CD4-positive, alpha-beta memory T cell (primary cell): ENCODE measurements around the gene NPHP4. TPM values are rescaled to one million over a fixed set of nuclear protein-coding genes. Genes with fewer than 3 reads are reported as not detected.

Experiments
- CTCF ChIA-PET: fragments of 350-600 bp; sonication (Branson Sonifier 250); formaldehyde crosslinking; loops from one replicate; lab custom pipeline; 2021; ENCODE audit warnings: inconsistent platforms; ENCODE audit not compliant: partially characterized antibody; lab: Charles Lee
- POLR2A ChIA-PET: fragments of 350-600 bp; sonication (Branson Sonifier 250); formaldehyde crosslinking; loops from one replicate; lab custom pipeline; 2021; ENCODE audit not compliant: partially characterized antibody; lab: Charles Lee
- DNase-seq, 5 donors: peaks; one replicate each; pipeline versions ENCODE4 v3.0.0 to v3.0.0-alpha.2; 2020 to 2022; ENCODE audit warnings: mixed read lengths in 1 of 5
- H3K27ac ChIP-seq: one replicate; pipeline ENCODE4 v1.7.0; 2013; ENCODE audit warnings: low read depth, low read length
- H3K27me3 ChIP-seq: 2 replicates; pipeline ENCODE4 v1.7.0; 2013; ENCODE audit warnings: mild to moderate bottlenecking, low read length, moderate library complexity; ENCODE audit not compliant: insufficient read depth
- H3K36me3 ChIP-seq: 2 replicates; pipeline ENCODE4 v1.7.0; 2013; ENCODE audit warnings: mild to moderate bottlenecking, low read length, moderate library complexity; ENCODE audit not compliant: insufficient read depth
- H3K4me1 ChIP-seq: 2 replicates; pipeline ENCODE4 v1.7.0; 2013; ENCODE audit warnings: mild to moderate bottlenecking, low read length, moderate library complexity; ENCODE audit not compliant: insufficient read depth
- H3K4me3 ChIP-seq, 2 donors: one replicate each; pipeline ENCODE4 v1.7.0; 2013; ENCODE audit warnings: low read length in 2 of 2, mild to moderate bottlenecking in 1 of 2
- H3K9me3 ChIP-seq, 2 donors: one replicate each; pipeline ENCODE4 v1.7.0; 2013; ENCODE audit warnings: low read length in 2 of 2, control low read depth in 1 of 2; ENCODE audit not compliant: control insufficient read depth in 1 of 2
- H3K27ac Mint-ChIP-seq, 7 donors: one replicate each; pipeline ENCODE4 v1.8.0; 2020 to 2021; ENCODE audit warnings: mixed read lengths in 7 of 7, mild to moderate bottlenecking in 6 of 7, inconsistent platforms in 3 of 7, moderate library complexity in 3 of 7
- H3K27me3 Mint-ChIP-seq, 2 donors: one replicate each; pipeline ENCODE4 v1.8.0; 2020 to 2021; ENCODE audit warnings: mixed read lengths in 2 of 2
- H3K36me3 Mint-ChIP-seq, 2 donors: one replicate each; pipeline ENCODE4 v1.8.0; 2020 to 2021; ENCODE audit warnings: mixed read lengths in 2 of 2, inconsistent platforms in 1 of 2, mild to moderate bottlenecking in 1 of 2
- H3K4me1 Mint-ChIP-seq, 4 donors: one replicate each; pipeline ENCODE4 v1.8.0; 2020 to 2021; ENCODE audit warnings: mixed read lengths in 4 of 4, mild to moderate bottlenecking in 1 of 4
- H3K4me3 Mint-ChIP-seq, 8 donors: one replicate each; pipeline ENCODE4 v1.8.0; 2020 to 2021; ENCODE audit warnings: mixed read lengths in 8 of 8, mild to moderate bottlenecking in 7 of 8, moderate library complexity in 6 of 8, inconsistent platforms in 3 of 8
- H3K9me3 Mint-ChIP-seq, 8 donors: one replicate each; pipeline ENCODE4 v1.8.0; 2020 to 2021; ENCODE audit warnings: mixed read lengths in 8 of 8, mild to moderate bottlenecking in 5 of 8, inconsistent platforms in 3 of 8, moderate library complexity in 1 of 8
- intact Hi-C: fragments of 100-400 bp; cut with micrococcal nuclease; formaldehyde crosslinking; loops from one replicate; pipeline ENCODE4 v1.15.1; 2023
- polyA plus RNA-seq, 2 donors: library from polyadenylated mRNA; unstranded; fragments of 300-500 nt; fragmentation: Illumina TruSeq; gene quantifications; one replicate each; pipeline ENCODE4 v1.2.3, GENCODE V29; 2021
- total RNA-seq, 2 experiments: library from RNA; stranded (reverse); gene quantifications; one replicate each; pipeline ENCODE4 v1.2.3, GENCODE V29; 2021

Gene NPHP4
- total and polyA plus RNA-seq, 4 experiments from 2014 or later = 1.0 to 9.6 (median 4.3) TPM

GRCh38 chr1:6000444-6001288, 8.4 kb upstream of the NPHP4 start:
- intact Hi-C loops = no loop called here
- peaks cover 24% of the 10 kb centered on the region for H3K4me1 ChIP-seq
- CTCF ChIA-PET = no interaction called here
- POLR2A ChIA-PET = no interaction called here
- DNase-seq = no peak
- Mint-ChIP-seq H3K27me3 (no peaks in the 10 kb centered on the region), H3K4me3 (peak overlapping the region in 1 of 8 donors; percentile 24), H3K9me3 (no peaks in the 10 kb centered on the region), H3K4me1 (peaks cover 13 to 45% (median 24%) of the 10 kb centered on the region in 4 donors), H3K36me3 (peaks cover 6 to 16% of the 10 kb centered on the region in 2 donors), H3K27ac (peak overlapping the region in 2 of 7 donors; percentile 21 to 79)
- H3K9me3 ChIP-seq = no peaks in the 10 kb centered on the region
- no peaks in the 10 kb centered on the region for H3K27me3 ChIP-seq
- H3K36me3 ChIP-seq = no peaks in the 10 kb centered on the region
- no peak overlapping the region for H3K4me3 ChIP-seq
- H3K27ac ChIP-seq = no peak overlapping the region

- Histone ChIP-seq H3K4me1 (peaks cover 32% of the 10 kb centered on the region), H3K36me3 (no peaks in the 10 kb centered on the region), H3K4me3 (no peak overlapping the region), H3K27ac (no peak overlapping the region), H3K9me3 (no peaks in the 10 kb centered on the region), H3K27me3 (no peaks in the 10 kb centered on the region)
- Mint-ChIP-seq H3K27ac (peak overlapping the region in 4 of 7 donors; percentile 18 to 75 (median 38)), H3K4me3 (peak overlapping the region in 1 of 8 donors; percentile 46), H3K27me3 (no peaks in the 10 kb centered on the region), H3K9me3 (no peaks in the 10 kb centered on the region), H3K4me1 (peaks cover 13 to 53% (median 28%) of the 10 kb centered on the region in 4 donors), H3K36me3 (peaks cover 6 to 16% of the 10 kb centered on the region in 2 donors)
- POLR2A ChIA-PET = no interaction called here
- CTCF ChIA-PET = no interaction called here
- no peak for DNase-seq
- intact Hi-C loops = no loop called here
Observed at GRCh38 chr1:5999711-6000443, 7.7 kb upstream of the NPHP4 start.

DNA sequence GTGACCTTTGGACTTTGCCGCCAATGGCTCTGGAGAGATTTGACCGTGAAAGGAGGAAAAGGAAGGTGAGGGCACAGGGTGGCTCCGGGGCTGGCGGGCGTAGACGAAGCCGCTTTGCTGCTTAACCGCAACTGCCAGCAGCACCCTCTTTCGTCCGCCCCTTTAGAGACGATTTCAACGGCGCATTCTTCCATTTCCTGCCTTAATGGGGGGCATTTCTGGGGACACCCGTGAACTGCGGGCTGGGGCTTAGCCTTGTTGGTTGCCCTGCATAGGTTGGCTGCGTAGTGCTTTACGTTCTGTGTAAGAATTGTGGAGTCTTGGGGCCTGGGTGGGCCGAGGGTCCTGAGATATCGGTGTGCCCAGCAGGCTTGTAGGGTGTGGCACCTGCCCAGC, 6.7 kb upstream of the NPHP4 start:
- Histone ChIP-seq H3K27ac (no peak overlapping the region), H3K9me3 (no peaks in the 10 kb centered on the region), H3K4me1 (peaks cover 40% of the 10 kb centered on the region), H3K27me3 (no peaks in the 10 kb centered on the region), H3K4me3 (no peak overlapping the region), H3K36me3 (no peaks in the 10 kb centered on the region)
- Mint-ChIP-seq H3K9me3 (no peaks in the 10 kb centered on the region), H3K4me1 (peaks cover 19 to 57% (median 31%) of the 10 kb centered on the region in 4 donors), H3K27me3 (no peaks in the 10 kb centered on the region), H3K27ac (peak overlapping the region in 2 of 7 donors; percentile 56 to 72), H3K4me3 (peak overlapping the region in 1 of 8 donors; percentile 53), H3K36me3 (peaks cover 6 to 21% of the 10 kb centered on the region in 2 donors)
- DNase-seq = no peak
- CTCF ChIA-PET = no interaction called here
- intact Hi-C loops = no loop called here
- POLR2A ChIA-PET = no interaction called here

GRCh38 chr1:5998051-5998905, 6.1 kb upstream of the NPHP4 start:
- Histone ChIP-seq H3K4me3 (no peak overlapping the region), H3K9me3 (no peaks in the 10 kb centered on the region), H3K27ac (no peak overlapping the region), H3K36me3 (no peaks in the 10 kb centered on the region), H3K4me1 (peaks cover 46% of the 10 kb centered on the region), H3K27me3 (no peaks in the 10 kb centered on the region)
- Mint-ChIP-seq H3K36me3 (peaks cover under 1 to 21% of the 10 kb centered on the region in 2 donors), H3K4me3 (peak overlapping the region in 2 of 8 donors; percentile 20 to 53), H3K9me3 (no peaks in the 10 kb centered on the region), H3K27me3 (no peaks in the 10 kb centered on the region), H3K4me1 (peaks cover 21 to 60% (median 32%) of the 10 kb centered on the region in 4 donors), H3K27ac (peak overlapping the region; percentile 21 to 79 (median 70))
- CTCF ChIA-PET = no interaction called here
- no peak for DNase-seq
- POLR2A ChIA-PET = no interaction called here
- intact Hi-C loops = no loop called here

- H3K27me3 Mint-ChIP-seq = no peaks in the 10 kb centered on the region
- DNase-seq = no peak
- H3K4me3 ChIP-seq = no peak overlapping the region
- H3K4me3 Mint-ChIP-seq = peak overlapping the region in 3 of 8 donors; percentile 10 to 29 (median 17)
- POLR2A ChIA-PET = interaction anchor here (0.8 to 1.4 kb wide), 2 partner anchors 29 to 30 kb away, joined by 4 to 6 read pairs; no protein-coding TSS in a partner anchor
- H3K36me3 ChIP-seq = no peaks in the 10 kb centered on the region
- peaks cover 0 to 24% of the 10 kb centered on the region in 2 donors for H3K36me3 Mint-ChIP-seq
- no peaks in the 10 kb centered on the region for H3K9me3 ChIP-seq
- H3K27me3 ChIP-seq = no peaks in the 10 kb centered on the region
- H3K27ac Mint-ChIP-seq = peak overlapping the region in 5 of 7 donors; percentile 21 to 90 (median 59)
- intact Hi-C loops = no loop called here
- peaks cover 46% of the 10 kb centered on the region for H3K4me1 ChIP-seq
- CTCF ChIA-PET = no interaction called here
- H3K4me1 Mint-ChIP-seq = peaks cover 20 to 59% (median 36%) of the 10 kb centered on the region in 4 donors
- no peak overlapping the region for H3K27ac ChIP-seq
- H3K9me3 Mint-ChIP-seq = peaks cover 0 to 2% (median 0%) of the 10 kb centered on the region in 8 donors
Observed at GRCh38 chr1:5997316-5997715, 5.1 kb upstream of the NPHP4 start.

DNA sequence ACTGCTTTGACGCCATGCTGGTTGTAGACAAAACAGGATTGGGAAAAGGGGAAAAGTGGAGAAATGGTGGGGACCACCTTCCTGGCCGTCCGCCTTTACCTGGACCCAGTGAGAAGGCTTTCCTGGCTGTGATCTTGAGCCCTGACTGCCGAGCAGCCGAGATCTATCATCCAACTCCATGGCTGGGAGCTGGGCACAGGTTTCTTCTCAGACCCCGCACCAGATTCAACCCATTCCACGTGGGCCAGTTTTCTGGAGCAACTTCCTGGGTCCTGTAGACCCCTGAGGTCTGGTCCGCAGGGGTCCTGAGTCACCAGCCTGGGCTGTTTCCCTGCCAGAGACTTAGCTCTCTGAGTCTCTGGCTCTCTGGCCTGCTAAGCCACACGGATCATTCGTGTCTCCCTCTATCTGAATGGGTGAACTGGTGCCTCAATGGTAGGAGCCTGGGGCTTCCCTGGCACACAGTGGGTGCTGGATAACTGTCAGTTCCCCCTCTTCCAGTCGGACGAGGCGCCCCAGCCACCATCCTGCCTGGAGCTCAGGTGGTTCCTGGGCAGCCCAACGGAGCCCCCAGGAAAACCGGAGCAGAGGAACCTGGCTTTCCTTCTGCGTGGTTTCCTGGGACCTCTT, 4.5 kb upstream of the NPHP4 start:
- H3K4me3 ChIP-seq = no peak overlapping the region
- POLR2A ChIA-PET = interaction anchor here (0.8 to 1.4 kb wide), 2 partner anchors 29 to 31 kb away, joined by 4 to 6 read pairs; no protein-coding TSS in a partner anchor
- CTCF ChIA-PET = no interaction called here
- no peaks in the 10 kb centered on the region for H3K36me3 ChIP-seq
- Mint-ChIP-seq H3K9me3 (peaks cover 0 to 3% (median 0%) of the 10 kb centered on the region in 8 donors), H3K4me3 (no peak overlapping the region), H3K27me3 (no peaks in the 10 kb centered on the region), H3K4me1 (peaks cover 20 to 59% (median 37%) of the 10 kb centered on the region in 4 donors), H3K27ac (peak overlapping the region in 2 of 7 donors; percentile 24 to 90), H3K36me3 (peaks cover 0 to 24% of the 10 kb centered on the region in 2 donors)
- H3K9me3 ChIP-seq = no peaks in the 10 kb centered on the region
- peaks cover 41% of the 10 kb centered on the region for H3K4me1 ChIP-seq
- intact Hi-C loops = no loop called here
- H3K27ac ChIP-seq = no peak overlapping the region
- H3K27me3 ChIP-seq = no peaks in the 10 kb centered on the region
- no peak for DNase-seq
